CD4-positive, CD25-positive, alpha-beta regulatory T cell (primary cell): ENCODE data around the gene NAALADL2. TPM values are rescaled to one million over a fixed set of nuclear protein-coding genes. Genes with fewer than 3 reads are reported as not detected.

Experiments
- ATAC-seq, 2 donors: fragments of 150-1000 bp; cut with Tn5 transposase; one replicate each; pipeline ENCODE4 v1.10.0; 2021; ENCODE audit warnings: low read depth in 2 of 2, moderate number of reproducible peaks in 2 of 2, moderate library complexity in 1 of 2
- DNase-seq, 3 donors: peaks; one replicate each; pipeline versions ENCODE4 v3.0.0 to v3.0.0-alpha.2; 2012 to 2022; ENCODE audit warnings: mixed read lengths in 1 of 3
- H3K27ac ChIP-seq: one replicate; pipeline ENCODE4 v1.7.0; 2013; ENCODE audit warnings: mild to moderate bottlenecking, low read length; ENCODE audit not compliant: insufficient read depth, poor library complexity, severe bottlenecking
- H3K27me3 ChIP-seq: one replicate; pipeline ENCODE4 v1.7.0; 2013; ENCODE audit warnings: low read length; ENCODE audit not compliant: control insufficient read depth, insufficient read depth
- H3K36me3 ChIP-seq: one replicate; pipeline ENCODE4 v1.7.0; 2013; ENCODE audit warnings: mild to moderate bottlenecking, low read length, moderate library complexity; ENCODE audit not compliant: control insufficient read depth, insufficient read depth
- H3K4me1 ChIP-seq: 2 replicates; pipeline ENCODE4 v1.7.0; 2013; ENCODE audit warnings: mild to moderate bottlenecking, low read length; ENCODE audit not compliant: insufficient read depth, control insufficient read depth, poor library complexity, severe bottlenecking
- H3K4me3 ChIP-seq: one replicate; pipeline ENCODE4 v1.7.0; 2013; ENCODE audit warnings: low read depth, mild to moderate bottlenecking, low read length, moderate library complexity
- H3K9me3 ChIP-seq, 2 experiments: 1 replicate in 1 of 2; 2 replicates in 1 of 2; pipeline ENCODE4 v1.7.0; 2013; ENCODE audit warnings: low read length in 2 of 2, mild to moderate bottlenecking in 1 of 2, moderate library complexity in 1 of 2; ENCODE audit not compliant: control insufficient read depth in 2 of 2
- H3K27ac Mint-ChIP-seq, 3 donors: one replicate each; pipeline ENCODE4 v1.8.0; 2020 to 2022; ENCODE audit warnings: mild to moderate bottlenecking in 3 of 3, mixed read lengths in 3 of 3, moderate library complexity in 2 of 3
- H3K27me3 Mint-ChIP-seq: one replicate; pipeline ENCODE4 v1.8.0; 2022; ENCODE audit warnings: mild to moderate bottlenecking, mixed read lengths
- H3K36me3 Mint-ChIP-seq: one replicate; pipeline ENCODE4 v1.8.0; 2020; ENCODE audit warnings: mixed read lengths
- H3K4me1 Mint-ChIP-seq, 4 donors: one replicate each; pipeline ENCODE4 v1.8.0; 2020 to 2022; ENCODE audit warnings: mixed read lengths in 4 of 4, mild to moderate bottlenecking in 1 of 4
- H3K4me3 Mint-ChIP-seq, 4 donors: one replicate each; pipeline ENCODE4 v1.8.0; 2020 to 2022; ENCODE audit warnings: mild to moderate bottlenecking in 4 of 4, mixed read lengths in 4 of 4, moderate library complexity in 3 of 4
- H3K9me3 Mint-ChIP-seq, 7 donors: one replicate each; pipeline ENCODE4 v1.8.0; 2020 to 2022; ENCODE audit warnings: mixed read lengths in 7 of 7, mild to moderate bottlenecking in 3 of 7, moderate library complexity in 2 of 7
- polyA plus RNA-seq, 4 donors: library from polyadenylated mRNA; unstranded; fragments of 300-500 nt; fragmentation: Illumina TruSeq; gene quantifications; one replicate each; pipeline ENCODE4 v1.2.3, GENCODE V29; 2021
- total RNA-seq: library from RNA; stranded (reverse); gene quantifications from one replicate; pipeline ENCODE4 v1.2.3, GENCODE V29; 2022

NAALADL2 gene
- total and polyA plus RNA-seq, 5 donors from 2014 or later, result not detected

GRCh38 chr3:174945276-174945675, 86.1 kb downstream of the NAALADL2 start:
- no peaks in the 10 kb centered on the region for H3K4me1 ChIP-seq
- no peak overlapping the region for H3K4me3 Mint-ChIP-seq
- no peak overlapping the region for H3K4me3 ChIP-seq
- no peaks in the 10 kb centered on the region for H3K4me1 Mint-ChIP-seq
- no peaks in the 10 kb centered on the region for H3K27me3 ChIP-seq
- no peak for DNase-seq
- H3K36me3 Mint-ChIP-seq, result no peaks in the 10 kb centered on the region
- peaks cover 4% of the 10 kb centered on the region for H3K27me3 Mint-ChIP-seq
- peaks cover 4 to 13% (median 8%) of the 10 kb centered on the region in 7 donors for H3K9me3 Mint-ChIP-seq
- H3K36me3 ChIP-seq, result no peaks in the 10 kb centered on the region
- no peak overlapping the region for H3K27ac ChIP-seq
- no peak for ATAC-seq
- peaks cover 2 to 9% of the 10 kb centered on the region in 2 experiments for H3K9me3 ChIP-seq
- no peak overlapping the region for H3K27ac Mint-ChIP-seq

- no peaks in the 10 kb centered on the region for H3K4me1 ChIP-seq
- no peak overlapping the region for H3K4me3 ChIP-seq
- H3K9me3 ChIP-seq, result peaks cover 2 to 9% of the 10 kb centered on the region in 2 experiments
- no peaks in the 10 kb centered on the region for H3K36me3 Mint-ChIP-seq
- H3K36me3 ChIP-seq, result no peaks in the 10 kb centered on the region
- no peak overlapping the region for H3K27ac Mint-ChIP-seq
- H3K27me3 Mint-ChIP-seq, result peaks cover 4% of the 10 kb centered on the region
- H3K4me3 Mint-ChIP-seq, result no peak overlapping the region
- ATAC-seq (no peak), DNase-seq (no peak)
- peaks cover 1 to 13% (median 5%) of the 10 kb centered on the region in 7 donors for H3K9me3 Mint-ChIP-seq
- no peaks in the 10 kb centered on the region for H3K27me3 ChIP-seq
- H3K4me1 Mint-ChIP-seq, result no peaks in the 10 kb centered on the region
- no peak overlapping the region for H3K27ac ChIP-seq
Measured at GRCh38 chr3:174945951-174946350, 86.8 kb downstream of the NAALADL2 start.

DNA sequence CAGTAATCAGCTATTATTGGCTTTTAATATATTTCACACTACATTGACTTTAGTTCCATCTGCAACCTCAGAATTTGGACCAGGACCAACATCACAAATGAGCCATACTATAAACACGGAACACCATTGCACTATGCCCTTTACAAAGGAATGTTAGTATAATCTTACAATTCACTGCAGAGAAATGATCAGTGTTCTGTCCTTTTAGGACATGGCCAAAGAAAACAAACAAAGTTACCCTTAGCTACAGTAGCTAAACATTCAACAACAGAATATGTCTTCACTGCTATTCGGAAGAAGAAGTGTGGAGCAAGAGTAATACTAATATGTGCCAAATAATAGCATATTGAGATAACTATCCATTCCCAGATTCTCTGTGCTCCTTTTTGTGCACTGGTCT, 90.4 kb downstream of the NAALADL2 start:
- DNase-seq (no peak), ATAC-seq (no peak)
- H3K27ac Mint-ChIP-seq, result no peak overlapping the region
- peaks cover 0 to 10% (median 7%) of the 10 kb centered on the region in 7 donors for H3K9me3 Mint-ChIP-seq
- no peaks in the 10 kb centered on the region for H3K4me1 Mint-ChIP-seq
- no peaks in the 10 kb centered on the region for H3K36me3 ChIP-seq
- H3K27me3 ChIP-seq, result no peaks in the 10 kb centered on the region
- H3K27me3 Mint-ChIP-seq, result peaks cover 4% of the 10 kb centered on the region
- no peaks in the 10 kb centered on the region for H3K36me3 Mint-ChIP-seq
- no peak overlapping the region for H3K4me3 ChIP-seq
- H3K9me3 ChIP-seq, result peaks cover 0 to under 1% of the 10 kb centered on the region in 2 experiments
- no peaks in the 10 kb centered on the region for H3K4me1 ChIP-seq
- H3K4me3 Mint-ChIP-seq, result no peak overlapping the region
- H3K27ac ChIP-seq, result no peak overlapping the region

DNA sequence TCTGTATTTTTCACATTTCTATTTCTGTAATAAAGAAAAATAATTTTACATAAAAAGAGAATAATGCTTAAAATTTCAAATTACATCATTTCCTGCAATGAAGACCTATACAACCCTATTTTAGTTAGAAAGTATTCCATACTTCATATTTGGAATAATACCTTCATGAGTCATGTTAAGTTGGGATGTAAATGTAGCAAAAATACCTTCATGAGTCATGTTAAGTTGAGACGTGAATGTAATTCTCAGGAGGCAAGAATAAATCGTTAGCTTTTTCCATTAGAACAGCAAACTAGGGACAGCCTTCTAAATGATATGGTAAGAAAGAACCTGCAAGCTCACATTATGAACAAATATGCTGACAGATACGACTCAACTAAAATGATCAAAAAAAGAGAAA, 91.9 kb downstream of the NAALADL2 start:
- no peak for DNase-seq
- Mint-ChIP-seq H3K4me1 (no peaks in the 10 kb centered on the region), H3K27me3 (no peaks in the 10 kb centered on the region), H3K27ac (no peak overlapping the region), H3K9me3 (peaks cover 0 to 10% (median 8%) of the 10 kb centered on the region in 7 donors), H3K36me3 (no peaks in the 10 kb centered on the region), H3K4me3 (no peak overlapping the region)
- ATAC-seq, result no peak
- no peaks in the 10 kb centered on the region for H3K27me3 ChIP-seq
- H3K4me1 ChIP-seq, result no peaks in the 10 kb centered on the region
- no peaks in the 10 kb centered on the region for H3K9me3 ChIP-seq
- no peak overlapping the region for H3K4me3 ChIP-seq
- H3K36me3 ChIP-seq, result no peaks in the 10 kb centered on the region
- no peak overlapping the region for H3K27ac ChIP-seq

DNA sequence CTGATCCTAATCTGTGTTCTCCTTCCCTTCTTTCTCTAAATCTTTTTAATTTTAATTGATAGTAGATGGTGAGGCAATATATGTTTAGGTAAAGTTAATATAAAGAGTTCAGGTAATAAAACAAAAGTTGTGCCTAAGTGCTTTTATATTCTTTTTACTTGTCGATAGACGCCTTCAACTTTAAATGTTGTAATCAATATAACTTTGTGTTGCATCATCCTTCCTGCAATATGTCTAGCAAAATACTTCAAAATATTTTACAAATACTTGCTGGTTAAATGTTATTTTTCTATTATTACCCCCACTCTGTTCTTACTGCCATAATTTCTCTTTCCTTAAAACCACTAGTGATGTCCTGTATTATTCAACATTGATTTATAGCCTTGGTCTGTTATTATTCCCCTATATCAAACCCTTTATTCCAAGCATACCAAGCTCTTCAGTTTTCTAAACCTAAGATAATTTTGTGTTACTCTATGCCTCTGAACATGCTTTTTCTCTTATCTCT, 92.4 kb downstream of the NAALADL2 start:
- no peak overlapping the region for H3K27ac Mint-ChIP-seq
- ATAC-seq (no peak), DNase-seq (no peak)
- no peaks in the 10 kb centered on the region for H3K36me3 ChIP-seq
- no peaks in the 10 kb centered on the region for H3K4me1 ChIP-seq
- no peak overlapping the region for H3K4me3 Mint-ChIP-seq
- H3K27ac ChIP-seq, result no peak overlapping the region
- no peaks in the 10 kb centered on the region for H3K4me1 Mint-ChIP-seq
- no peak overlapping the region for H3K4me3 ChIP-seq
- no peaks in the 10 kb centered on the region for H3K27me3 Mint-ChIP-seq
- no peaks in the 10 kb centered on the region for H3K27me3 ChIP-seq
- H3K36me3 Mint-ChIP-seq, result no peaks in the 10 kb centered on the region
- H3K9me3 Mint-ChIP-seq, result peaks cover 0 to 10% (median 8%) of the 10 kb centered on the region in 7 donors
- no peaks in the 10 kb centered on the region for H3K9me3 ChIP-seq

GRCh38 chr3:174953068-174953467, 93.9 kb downstream of the NAALADL2 start:
- DNase-seq (no peak), ATAC-seq (no peak)
- no peaks in the 10 kb centered on the region for H3K9me3 ChIP-seq
- Mint-ChIP-seq H3K4me3 (no peak overlapping the region), H3K4me1 (no peaks in the 10 kb centered on the region), H3K27me3 (no peaks in the 10 kb centered on the region), H3K27ac (no peak overlapping the region), H3K36me3 (no peaks in the 10 kb centered on the region), H3K9me3 (peaks cover 0 to 10% (median 8%) of the 10 kb centered on the region in 7 donors)
- no peak overlapping the region for H3K27ac ChIP-seq
- H3K4me3 ChIP-seq, result no peak overlapping the region
- no peaks in the 10 kb centered on the region for H3K27me3 ChIP-seq
- no peaks in the 10 kb centered on the region for H3K36me3 ChIP-seq
- no peaks in the 10 kb centered on the region for H3K4me1 ChIP-seq

DNA sequence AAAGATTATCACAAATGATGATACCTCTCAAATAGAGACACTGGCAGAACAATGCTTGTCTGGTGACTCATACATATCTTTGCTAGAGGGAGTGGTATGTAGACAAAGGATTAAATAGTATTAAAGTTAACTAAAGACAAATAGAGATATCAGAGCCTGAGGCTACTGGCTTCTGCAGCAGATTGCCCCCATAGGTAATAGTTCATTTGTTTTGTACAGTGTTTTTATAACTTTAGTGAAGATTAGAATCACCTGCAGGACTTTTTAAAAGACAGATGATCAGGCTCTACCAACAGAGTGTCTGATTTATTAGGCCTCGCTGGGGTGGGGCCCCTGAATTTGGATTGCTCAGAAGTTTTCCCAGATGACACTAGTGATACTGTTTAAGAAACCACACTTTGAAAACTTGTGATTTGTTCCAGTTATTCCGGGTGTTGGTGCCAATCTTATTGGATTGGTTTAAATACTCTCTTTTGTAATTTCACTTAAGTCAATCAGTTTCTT, 96.4 kb downstream of the NAALADL2 start:
- Mint-ChIP-seq H3K36me3 (no peaks in the 10 kb centered on the region), H3K27ac (no peak overlapping the region), H3K27me3 (no peaks in the 10 kb centered on the region), H3K4me3 (no peak overlapping the region), H3K9me3 (peaks cover 0 to 10% (median 6%) of the 10 kb centered on the region in 7 donors), H3K4me1 (no peaks in the 10 kb centered on the region)
- Histone ChIP-seq H3K27me3 (no peaks in the 10 kb centered on the region), H3K4me3 (no peak overlapping the region), H3K36me3 (no peaks in the 10 kb centered on the region), H3K4me1 (no peaks in the 10 kb centered on the region), H3K27ac (no peak overlapping the region), H3K9me3 (no peaks in the 10 kb centered on the region)
- ATAC-seq (no peak), DNase-seq (no peak)

DNA sequence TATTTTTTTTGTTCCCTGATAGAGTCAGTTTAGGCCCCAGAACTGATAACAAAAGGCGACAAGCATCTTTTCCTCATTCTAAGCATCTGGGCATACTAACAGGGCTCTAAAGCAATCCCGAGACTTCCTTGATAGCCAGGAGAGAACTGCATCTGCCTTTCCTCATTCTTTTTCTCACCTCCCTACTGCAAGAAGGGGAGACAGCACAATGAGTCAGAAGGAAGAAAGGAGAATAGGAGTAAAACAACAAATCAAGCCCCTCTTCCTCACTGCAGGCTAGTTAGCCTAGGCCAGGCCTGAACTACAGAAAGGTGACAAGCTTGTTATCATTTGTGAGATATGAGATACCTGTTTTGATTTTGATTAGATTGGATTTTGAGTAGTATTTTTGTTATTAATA, 97.9 kb downstream of the NAALADL2 start:
- H3K36me3 Mint-ChIP-seq, result no peaks in the 10 kb centered on the region
- no peaks in the 10 kb centered on the region for H3K9me3 ChIP-seq
- ATAC-seq, result no peak

More for the DNA sequence above, 97.9 kb downstream of the NAALADL2 start:
- no peak overlapping the region for H3K27ac Mint-ChIP-seq
- H3K4me3 Mint-ChIP-seq, result no peak overlapping the region
- H3K4me3 ChIP-seq, result no peak overlapping the region
- no peaks in the 10 kb centered on the region for H3K4me1 Mint-ChIP-seq
- DNase-seq, result no peak
- no peaks in the 10 kb centered on the region for H3K27me3 ChIP-seq
- no peaks in the 10 kb centered on the region for H3K36me3 ChIP-seq
- H3K27ac ChIP-seq, result no peak overlapping the region
- no peaks in the 10 kb centered on the region for H3K4me1 ChIP-seq
- no peaks in the 10 kb centered on the region for H3K27me3 Mint-ChIP-seq
- H3K9me3 Mint-ChIP-seq, result peaks cover 0 to 10% (median 4%) of the 10 kb centered on the region in 7 donors
